SIG-M5 treated with dmso at 0.1 percent for 504 hours (cell line): Measurements from ENCODE around the gene GPC3.

Experiments
- DNase-seq: peaks from one replicate; lab custom pipeline; 2025; ENCODE audit not compliant: unreplicated experiment; lab: John Stamatoyannopoulos, UW

Gene GPC3

GRCh38 chrX:133575501-133576136 is 409.8 kb downstream of the GPC3 start:
- DNase-seq = no peak

- no peak for DNase-seq
Observed at GRCh38 chrX:133574716-133575115, 410.7 kb downstream of the GPC3 start.

GRCh38 chrX:133570549-133570948 is 414.8 kb downstream of the GPC3 start:
- no peak for DNase-seq

GRCh38 chrX:133569217-133569616 is 416.2 kb downstream of the GPC3 start:
- DNase-seq = no peak

GRCh38 chrX:133568109-133568508 is 417.3 kb downstream of the GPC3 start:
- no peak for DNase-seq

- DNase-seq = no peak
Observed at GRCh38 chrX:133566876-133567275, 418.5 kb downstream of the GPC3 start.

GRCh38 chrX:133563705-133564104 is 421.7 kb downstream of the GPC3 start:
- DNase-seq = no peak

GRCh38 chrX:133561251-133561650 is 424.1 kb downstream of the GPC3 start:
- no peak for DNase-seq

- DNase-seq = no peak
Observed at GRCh38 chrX:133559909-133560308, 425.5 kb downstream of the GPC3 start.

- no peak for DNase-seq
Observed at GRCh38 chrX:133555782-133556458, 429.5 kb downstream of the GPC3 start.

GRCh38 chrX:133550665-133551485 is 434.5 kb downstream of the GPC3 start:
- DNase-seq = no peak

GRCh38 chrX:133549295-133549933 is 436.0 kb downstream of the GPC3 start:
- no peak for DNase-seq

GRCh38 chrX:133546441-133546840 is 439.0 kb downstream of the GPC3 start:
- DNase-seq = no peak

GRCh38 chrX:133544778-133545177 is 440.6 kb downstream of the GPC3 start:
- no peak for DNase-seq

- peak; percentile 40 for DNase-seq
Observed at GRCh38 chrX:133544115-133544514, 441.3 kb downstream of the GPC3 start.

- DNase-seq = no peak
Observed at GRCh38 chrX:133543654-133544053, 441.7 kb downstream of the GPC3 start.

- no peak for DNase-seq
Observed at GRCh38 chrX:133542476-133542875, 442.9 kb downstream of the GPC3 start.

- no peak for DNase-seq
Observed at GRCh38 chrX:133541021-133541420, 444.4 kb downstream of the GPC3 start.

GRCh38 chrX:133538148-133538547 is 447.2 kb downstream of the GPC3 start:
- DNase-seq = no peak

- DNase-seq = no peak
Observed at GRCh38 chrX:133537142-133537541, 448.3 kb downstream of the GPC3 start.

GRCh38 chrX:133535066-133535465 is 450.3 kb downstream of the GPC3 start:
- DNase-seq = no peak

- DNase-seq = no peak
Observed at GRCh38 chrX:133534172-133534571, 451.2 kb downstream of the GPC3 start.
